ENCODE measurements around the gene ITPR2.

- TF ChIP-seq CTCF (conservative IDR thresholded peaks at IDR 0.05; ENCODE audit: low read length): no peak
- TF ChIP-seq EZH2phosphoT487 (IDR thresholded peaks at IDR 0.05; ENCODE audit: borderline replicate concordance, low read depth, low read length): no peak
Observed at GRCh38 chr12:26810330-26810729, 22.7 kb downstream of the ITPR2 start.
